NCI-H69 (cell line): Measurements from ENCODE around the gene VPS13A.
"Not testable (repeated sequence)": the region's sequence is repeated elsewhere in the genome, so short reads cannot be mapped to it uniquely, and the experiment has no call there.

ENCODE experiments used
- DNase-seq: peaks from one replicate; lab custom pipeline; 2025; lab: John Stamatoyannopoulos, UW

Gene VPS13A

DNA sequence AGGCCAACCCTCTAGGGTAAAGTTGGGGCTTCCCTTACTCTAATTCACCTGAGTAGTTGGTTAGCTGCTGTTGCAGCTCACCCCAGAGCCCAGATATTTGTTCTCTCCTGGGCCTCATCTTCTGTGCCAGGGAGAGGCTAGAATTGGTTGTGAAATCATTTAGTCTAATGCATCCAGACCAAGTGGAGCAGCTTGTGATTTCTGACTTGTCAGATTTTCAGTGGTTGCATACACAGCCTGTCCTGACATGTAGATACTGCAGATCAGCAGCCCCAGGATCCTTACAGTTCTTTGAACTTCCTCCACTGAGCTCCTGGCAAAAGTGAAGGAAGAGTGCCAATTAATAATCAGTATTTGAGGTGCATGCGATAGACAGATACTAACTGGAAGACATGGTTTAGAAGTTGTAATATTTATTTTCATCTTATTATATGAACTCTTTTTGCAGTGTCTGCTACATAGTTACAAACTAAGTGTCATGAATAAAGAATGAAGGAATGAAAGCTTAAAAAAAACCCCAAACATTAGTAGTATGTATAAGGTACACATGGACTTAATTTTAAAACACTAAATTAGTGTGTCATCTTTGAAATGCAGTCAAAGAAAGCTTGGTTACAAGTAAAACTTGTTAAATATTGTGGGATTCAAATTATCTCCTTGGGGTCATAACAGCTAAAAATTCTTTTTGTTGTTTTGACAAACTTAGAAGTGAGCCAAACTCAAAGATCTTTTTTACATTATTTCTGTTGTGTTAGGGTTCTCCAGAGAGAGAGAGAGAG is 128.5 kb downstream of the VPS13A start:
- DNase-seq = no peak

DNA sequence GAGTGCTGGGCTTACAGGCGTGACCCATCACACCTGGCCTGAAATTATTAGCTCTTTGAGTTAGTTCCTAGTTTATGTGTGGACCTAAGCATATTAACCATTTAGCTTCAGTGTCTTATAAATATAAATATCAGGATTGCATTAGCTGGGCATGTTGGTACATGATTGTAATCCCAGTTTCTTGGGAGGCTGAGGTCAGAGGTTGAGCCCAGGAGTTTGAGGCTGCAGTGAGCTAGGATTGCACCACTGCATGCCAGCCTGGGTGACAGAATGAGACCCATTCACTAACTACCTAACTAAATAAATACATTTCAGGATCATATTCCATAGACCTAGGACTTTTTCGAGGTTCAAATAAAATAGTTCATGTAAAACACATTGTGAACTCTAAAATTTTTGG is 129.8 kb downstream of the VPS13A start:
- DNase-seq = no peak

DNA sequence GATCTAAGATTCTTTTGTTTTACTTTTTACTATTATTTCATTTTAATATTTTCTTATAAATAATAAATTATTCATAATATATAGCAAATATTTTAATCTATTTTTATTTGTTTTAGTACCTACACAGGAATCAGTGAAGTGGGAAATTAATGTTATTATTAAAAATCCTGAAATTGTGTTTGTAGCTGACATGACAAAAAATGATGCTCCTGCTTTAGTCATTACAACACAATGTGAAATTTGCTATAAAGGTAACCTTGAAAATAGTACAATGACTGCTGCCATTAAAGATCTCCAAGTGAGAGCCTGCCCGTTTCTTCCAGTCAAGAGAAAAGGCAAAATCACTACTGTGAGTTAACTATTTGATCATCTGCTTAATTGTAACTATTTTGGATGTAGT is 138.7 kb downstream of the VPS13A start:
- no peak for DNase-seq

DNA sequence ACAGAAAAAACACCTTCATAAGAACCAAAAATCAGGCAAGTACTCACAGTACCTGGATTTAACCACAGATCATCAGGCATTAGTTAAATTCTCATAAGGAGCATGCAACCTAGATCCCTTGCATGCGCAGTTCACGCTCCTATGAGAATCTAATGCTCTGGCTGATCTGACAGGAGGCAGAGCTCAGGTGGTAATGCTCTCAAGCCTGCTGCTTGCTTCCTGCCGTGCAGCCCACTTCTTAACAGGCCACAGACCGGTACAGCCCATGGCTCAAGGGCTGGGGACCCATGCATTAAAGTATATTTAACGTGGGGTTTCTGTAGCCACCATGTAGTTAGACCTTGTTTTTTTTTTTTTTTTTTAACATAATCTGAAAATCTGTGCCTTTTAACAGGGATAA is 147.7 kb downstream of the VPS13A start:
- no peak for DNase-seq

DNA sequence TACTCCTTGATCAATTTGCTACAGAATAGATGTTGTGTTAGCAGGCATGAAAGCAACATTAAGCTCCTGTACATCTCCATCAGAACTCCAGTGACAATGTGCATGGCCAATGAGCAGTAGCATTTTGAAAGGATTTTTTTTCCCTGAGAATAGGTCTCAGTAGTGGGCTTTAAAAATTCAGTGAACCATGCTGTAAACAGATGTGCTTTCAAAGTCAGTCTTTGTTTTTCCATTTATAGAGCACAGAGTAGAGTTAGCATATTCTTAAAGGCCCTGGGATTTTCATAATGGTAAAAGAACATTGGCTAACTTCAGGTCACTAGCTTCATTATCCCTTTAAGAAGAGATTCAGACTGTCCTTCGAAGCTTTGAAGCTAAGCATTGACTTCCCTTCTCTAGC is 150.8 kb downstream of the VPS13A start:
- peak; percentile 43 for DNase-seq

DNA sequence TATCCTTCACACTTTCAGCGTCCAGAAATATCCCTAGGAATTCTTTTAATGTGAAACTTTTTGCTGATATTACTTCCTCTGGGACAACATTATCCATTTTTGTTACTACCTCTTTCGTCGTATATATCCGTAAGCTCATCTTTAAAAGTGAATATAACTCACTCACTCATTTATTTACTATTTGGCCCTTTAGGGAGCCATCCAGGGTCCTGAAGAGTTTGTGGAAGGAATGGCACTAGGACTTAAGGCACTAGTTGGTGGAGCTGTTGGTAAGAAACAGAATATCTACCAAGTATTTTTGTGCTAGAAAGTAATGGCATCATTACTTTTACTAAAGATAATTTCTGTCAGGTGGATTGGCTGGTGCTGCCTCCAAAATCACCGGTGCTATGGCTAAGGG is 192.7 kb downstream of the VPS13A start:
- DNase-seq = no peak

DNA sequence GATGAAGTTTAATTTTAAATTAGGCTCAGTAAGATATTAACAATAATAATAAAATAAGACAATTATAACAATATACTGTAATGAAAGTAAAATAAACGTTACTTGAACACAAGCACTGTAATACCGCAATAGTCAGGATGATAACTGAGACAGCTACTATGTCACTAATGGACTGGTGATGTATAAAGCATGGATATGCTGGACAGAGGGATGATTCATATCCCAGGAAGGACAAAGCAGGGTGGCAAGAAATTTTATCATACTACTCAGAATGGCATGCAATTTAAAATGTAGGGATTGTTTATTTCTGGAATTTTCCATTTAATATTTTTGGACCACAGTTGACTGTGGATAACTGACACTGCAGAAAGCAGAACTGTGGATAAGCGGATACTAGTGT is 196.9 kb downstream of the VPS13A start:
- DNase-seq = no peak

DNA sequence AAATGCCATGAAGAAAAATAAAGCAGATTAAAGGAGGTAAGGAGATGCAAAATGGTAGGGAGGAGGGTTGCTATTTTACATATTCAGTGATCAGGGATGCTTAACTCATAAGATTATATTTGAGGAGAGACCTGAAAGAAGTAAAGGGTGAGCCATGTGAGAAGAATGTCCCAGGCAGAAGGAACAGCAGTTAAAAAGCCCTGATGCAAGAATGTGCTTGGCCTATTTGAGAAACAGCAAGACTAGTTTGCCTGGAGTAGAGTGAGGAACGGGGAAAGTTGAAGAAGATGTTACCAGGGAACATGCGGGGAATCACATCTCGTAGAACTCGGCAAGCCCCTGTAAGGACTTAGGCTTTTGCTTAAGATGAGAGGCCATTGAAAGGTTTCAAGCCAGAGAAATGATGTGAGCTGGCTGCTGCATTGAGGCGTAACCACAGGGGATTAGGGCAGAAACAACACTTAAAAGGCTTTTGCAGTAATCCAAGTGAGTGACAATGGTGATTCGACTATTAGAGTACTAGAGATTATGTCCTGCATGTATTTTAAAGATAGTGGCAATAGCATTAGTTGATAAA is 198.7 kb downstream of the VPS13A start:
- DNase-seq = no peak

DNA sequence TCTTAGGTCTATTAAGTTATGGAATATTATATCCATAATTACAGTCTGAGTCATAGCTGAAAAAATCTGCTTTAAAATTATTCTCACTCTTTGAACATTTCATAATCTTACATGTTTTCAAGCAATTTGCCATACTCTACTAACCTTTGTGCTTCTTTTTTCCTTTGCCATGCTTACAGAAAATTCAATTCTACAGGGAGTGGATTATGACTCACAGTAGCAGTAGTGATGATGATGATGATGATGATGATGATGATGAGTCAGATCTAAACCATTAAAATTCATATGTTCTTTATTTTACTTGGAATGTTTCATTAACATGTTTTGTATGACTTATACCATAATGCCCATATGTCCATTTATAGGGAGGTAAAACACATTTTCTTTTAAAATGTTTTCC is 207.1 kb downstream of the VPS13A start:
- no peak for DNase-seq

DNA sequence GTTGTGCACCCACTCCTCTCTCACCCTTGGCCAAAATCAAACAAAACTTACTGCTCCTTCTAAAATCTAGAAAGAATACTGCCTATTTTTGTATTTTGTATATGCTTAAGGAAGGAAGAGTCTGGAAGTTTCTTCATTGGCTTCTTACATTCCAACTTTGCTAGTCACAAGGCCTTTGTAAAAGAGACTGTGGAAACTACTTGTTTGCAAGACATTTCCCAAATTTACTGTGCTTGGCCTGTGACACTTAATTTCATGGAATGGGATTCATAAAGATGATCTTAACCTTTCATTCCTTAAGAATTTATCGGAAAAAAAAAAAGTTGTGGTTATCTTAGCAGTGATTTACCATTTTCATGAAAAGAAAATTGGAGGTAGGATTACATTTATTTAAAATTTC is 208.9 kb downstream of the VPS13A start:
- DNase-seq = no peak

DNA sequence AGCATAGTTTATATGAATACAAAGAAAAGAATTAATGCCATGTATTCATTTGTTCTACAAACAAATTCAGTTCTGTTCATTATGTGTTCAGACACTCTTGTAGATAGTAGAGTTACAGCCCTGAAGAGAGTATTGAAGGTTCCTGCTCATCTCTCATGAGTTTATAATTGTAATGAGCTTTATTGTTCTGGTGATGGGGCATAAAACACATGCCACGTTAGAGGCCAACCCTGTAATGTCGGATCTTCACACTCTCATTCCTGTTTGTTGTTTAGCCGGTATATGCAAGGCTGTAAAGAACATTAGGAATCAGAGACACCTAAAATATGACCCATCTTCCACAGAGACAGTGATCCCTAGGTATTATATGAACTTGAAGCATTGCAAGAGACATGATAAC is 214.5 kb downstream of the VPS13A start:
- DNase-seq = no peak

DNA sequence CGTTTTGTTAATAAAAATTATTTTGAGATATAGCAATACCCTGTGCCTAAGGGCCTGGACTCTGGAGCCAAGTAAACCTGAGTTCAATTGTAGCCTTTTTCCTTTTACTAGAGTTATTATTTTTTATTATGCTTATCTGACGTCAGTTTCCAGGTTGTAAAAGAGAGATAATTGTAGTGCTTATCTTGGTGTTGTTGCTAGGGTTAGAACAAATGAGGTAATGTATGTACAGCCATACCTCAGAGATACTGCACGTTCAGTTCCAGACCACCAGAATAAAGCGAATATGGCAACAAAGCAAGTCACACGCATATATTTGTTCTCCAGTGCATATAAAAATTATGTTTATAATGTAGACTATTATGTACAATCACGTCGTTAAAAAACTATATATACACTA is 215.0 kb downstream of the VPS13A start:
- DNase-seq = no peak

DNA sequence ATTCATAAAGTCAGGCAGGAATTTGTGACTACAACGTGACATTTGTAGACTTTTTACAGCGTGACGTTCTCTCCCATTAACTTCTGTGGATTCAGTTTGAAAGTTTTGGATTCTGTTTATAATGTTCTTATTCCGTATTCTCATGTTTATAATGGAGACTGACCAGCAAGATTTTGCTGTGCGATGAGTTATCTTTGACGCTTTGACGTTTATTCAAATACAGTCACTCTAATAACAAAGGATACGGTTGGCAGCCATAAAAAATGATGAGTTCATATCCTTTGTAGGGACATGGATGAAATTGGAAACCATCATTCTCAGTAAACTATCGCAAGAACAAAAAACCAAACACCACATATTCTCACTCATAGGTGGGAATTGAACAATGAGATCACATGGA is 221.2 kb downstream of the VPS13A start:
- DNase-seq = not testable (repeated sequence)

DNA sequence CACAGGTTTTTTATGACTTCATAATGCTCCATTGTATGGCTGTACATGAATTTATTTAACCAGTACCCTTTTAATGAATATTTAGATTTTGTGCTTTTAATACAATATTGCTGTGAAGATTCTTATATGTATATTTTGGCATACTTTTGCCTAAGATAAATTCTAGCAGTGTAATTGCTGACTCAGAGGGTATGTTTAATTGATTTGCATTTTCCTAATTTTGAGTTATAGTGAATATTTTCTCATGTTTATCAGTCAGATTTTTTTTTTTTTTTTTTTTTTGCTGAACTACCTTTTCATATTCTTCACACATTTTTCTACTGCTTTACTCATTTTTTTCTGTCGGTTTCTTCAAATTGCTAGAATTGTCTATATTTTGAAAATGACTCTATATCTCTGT is 222.6 kb downstream of the VPS13A start:
- no peak for DNase-seq

DNA sequence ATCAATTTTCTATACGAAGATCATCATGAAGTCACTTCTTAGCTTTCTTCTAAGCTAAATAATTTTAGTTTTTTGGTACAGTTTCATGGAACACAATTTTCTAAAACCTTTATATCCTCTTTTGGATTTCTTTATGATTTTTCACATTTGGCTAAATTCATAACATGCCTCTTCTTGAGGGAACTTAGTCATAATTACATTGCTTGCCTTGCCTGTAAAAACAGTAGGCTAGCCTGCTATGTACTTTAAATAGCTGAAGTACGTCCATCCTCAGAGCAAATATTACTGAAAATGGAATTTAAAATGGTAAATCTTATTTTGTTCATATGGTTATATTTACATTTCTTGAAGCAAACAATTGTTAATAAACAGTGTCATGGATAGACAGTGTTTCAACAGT is 225.0 kb downstream of the VPS13A start:
- no peak for DNase-seq

DNA sequence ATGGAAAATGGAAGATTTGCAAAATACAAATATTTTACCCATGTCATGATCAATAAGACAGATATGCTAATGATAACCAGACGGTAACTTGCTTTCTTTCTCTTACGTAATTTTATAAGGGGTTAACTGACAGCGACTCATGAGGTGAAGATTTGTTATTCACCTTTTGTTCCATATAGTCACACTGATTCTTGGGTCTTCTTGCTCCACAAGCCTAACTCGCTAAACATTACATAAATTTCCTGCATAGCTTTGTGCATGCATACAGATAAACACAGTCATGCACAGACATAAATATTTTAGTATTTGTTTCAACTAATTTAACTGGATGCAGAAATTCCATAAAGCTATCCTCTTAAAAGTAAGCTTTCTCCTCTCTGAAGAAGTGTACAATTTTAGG is 225.9 kb downstream of the VPS13A start:
- DNase-seq = no peak

DNA sequence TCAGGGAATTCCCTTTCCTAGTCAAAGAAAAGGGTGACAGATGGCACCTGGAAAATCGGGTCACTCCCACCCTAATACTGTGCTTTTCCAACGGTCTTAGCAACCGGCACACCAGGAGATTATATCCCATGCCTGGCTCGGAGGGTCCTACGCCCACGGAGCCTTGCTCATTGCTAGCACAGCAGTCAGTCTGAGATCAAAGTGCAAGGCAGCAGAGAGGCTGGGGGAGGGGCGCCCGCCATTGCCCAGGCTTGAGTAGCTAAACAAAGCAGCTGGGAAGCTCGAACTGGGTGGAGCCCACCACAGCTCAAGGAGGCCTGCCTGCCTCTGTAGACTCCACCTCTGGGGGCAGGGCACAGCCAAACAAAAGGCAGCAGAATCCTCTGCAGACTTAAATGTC is 231.2 kb downstream of the VPS13A start:
- not testable (repeated sequence) for DNase-seq

DNA sequence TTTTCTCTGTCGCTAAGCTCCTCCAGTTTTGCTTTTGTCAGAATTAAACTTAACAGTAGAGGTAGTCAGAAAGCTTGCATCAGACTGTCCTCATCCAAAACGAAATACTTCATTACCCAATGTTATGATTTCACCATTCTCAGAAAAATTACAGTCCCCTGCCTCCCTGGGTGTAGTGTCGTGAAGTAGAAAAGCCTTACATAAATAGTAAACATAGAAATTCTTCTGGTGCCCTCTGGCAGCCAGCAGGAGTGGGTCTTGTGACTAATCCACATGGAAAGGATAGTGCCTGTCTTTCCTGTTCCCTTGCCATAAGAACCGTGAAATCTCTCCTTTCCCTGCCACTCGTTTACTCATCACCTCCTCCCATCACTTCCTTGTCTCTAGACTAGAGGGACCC is 240.2 kb downstream of the VPS13A start:
- DNase-seq = no peak

DNA sequence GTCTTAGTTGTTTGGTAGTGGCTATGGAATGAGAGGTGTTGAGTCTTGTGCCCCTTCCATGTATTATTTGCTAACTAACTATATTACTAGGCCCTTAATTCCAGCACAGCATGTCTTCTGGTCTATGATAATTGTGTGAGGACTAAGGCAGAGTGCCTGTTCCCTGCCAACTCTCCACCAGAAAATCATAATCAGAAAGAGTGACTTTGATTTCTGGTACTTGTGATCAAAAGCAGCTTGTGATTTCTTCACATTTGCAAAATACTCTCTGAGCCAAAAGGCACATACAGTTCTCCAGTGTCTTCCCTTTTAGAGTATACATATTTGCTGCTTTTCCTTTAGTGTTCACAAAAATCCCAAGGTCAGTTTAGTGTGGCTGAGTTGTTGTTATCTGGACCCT is 240.9 kb downstream of the VPS13A start:
- no peak for DNase-seq

DNA sequence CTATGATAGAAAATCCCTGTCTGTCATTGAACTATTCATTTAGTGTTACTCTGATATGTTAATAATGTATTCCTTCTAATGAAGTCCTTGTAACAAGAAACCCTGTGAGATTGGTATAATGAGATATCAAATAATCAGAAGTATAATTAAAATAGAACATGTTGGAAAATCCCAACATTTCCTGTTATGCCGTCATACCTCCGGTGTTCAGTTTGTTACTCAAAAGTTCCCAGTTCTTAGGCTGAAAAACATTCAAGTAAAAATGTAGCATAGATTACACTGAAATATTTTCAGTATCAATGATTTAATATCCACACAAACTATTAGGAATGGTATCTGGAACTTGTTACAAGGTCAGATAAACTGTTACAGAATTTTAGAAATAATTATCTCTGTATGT is 243.3 kb downstream of the VPS13A start:
- no peak for DNase-seq

DNA sequence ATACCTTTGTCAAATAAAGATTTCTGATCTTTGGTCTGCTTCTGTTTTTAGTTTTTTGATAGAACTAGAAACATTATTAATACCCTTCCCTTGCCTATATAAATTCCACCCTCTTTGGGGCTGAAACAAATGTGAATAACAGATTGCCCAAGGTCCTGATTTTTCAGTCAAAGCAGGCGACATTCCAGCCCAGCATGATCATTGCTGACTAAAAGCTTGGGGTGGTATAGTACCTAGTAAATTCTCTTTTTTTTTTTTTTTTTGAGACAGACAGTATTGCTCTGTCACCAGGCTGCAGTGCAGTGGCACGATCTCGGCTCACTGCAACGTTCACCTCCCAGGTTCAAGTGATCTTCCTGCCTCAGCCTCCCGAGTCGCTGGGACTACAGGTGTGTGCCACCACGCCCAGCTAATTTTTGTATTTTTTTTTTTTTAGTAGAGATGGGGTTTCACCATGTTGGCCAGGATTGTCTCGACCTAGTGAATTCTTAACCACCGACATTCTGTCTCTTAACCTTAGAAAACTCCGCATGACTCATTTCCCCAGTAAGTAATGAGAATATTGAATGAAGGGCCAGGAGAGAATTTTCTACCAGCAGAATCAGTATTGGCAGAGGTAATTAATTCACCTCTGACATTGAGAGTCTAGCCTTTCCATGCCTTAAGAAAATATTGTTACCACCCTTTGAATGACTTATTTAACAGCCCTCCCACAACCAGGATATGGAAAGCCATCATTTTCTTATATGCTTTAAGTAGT is 244.4 kb downstream of the VPS13A start:
- DNase-seq = no peak

DNA sequence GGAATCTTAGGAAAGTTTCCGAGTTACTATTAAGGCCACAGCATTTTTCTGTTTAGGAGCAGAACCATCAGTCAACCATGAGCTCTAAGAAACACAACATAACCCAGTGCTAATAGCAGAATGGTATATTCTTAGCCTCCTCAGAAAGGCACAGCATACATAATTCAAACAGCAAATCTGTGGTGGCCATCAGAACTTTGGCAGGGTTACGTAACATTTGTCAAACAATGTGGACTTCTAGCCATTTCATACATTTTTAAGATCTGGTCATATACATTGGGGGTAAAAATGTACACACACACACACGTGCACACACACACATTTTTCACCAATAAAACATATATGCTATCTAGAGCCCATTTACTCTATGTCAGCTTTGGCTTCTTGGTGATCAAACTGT is 245.6 kb downstream of the VPS13A start:
- DNase-seq = no peak

DNA sequence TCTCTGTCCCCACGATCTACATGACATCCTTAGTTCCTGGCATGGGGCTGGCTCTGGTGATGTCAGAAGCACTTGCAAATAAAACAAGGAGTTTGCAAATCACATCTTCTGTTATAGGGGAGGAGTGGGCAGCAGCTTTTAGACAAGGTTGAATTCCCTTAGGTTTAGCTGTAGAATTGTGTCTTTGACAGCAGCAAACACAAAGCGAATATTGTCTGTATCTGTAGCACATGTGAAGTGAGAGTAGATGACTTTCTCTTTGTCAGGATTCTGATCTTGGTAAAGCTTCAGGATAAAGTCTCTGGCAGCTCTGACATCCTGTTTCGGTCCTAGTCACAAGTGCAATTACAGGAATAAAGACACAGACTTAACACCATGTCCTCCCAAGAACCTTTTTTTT is 246.5 kb downstream of the VPS13A start:
- no peak for DNase-seq
